ENCODE data around the gene RPS15.

Gene RPS15

GRCh38 chr19:1467215-1467489, 29.0 kb downstream of the RPS15 start:
- Histone ChIP-seq H3K4me3 (ENCODE audit: low read depth, low read length, poor library complexity, severe bottlenecking) (no peak overlapping the region), H3K4me2 (ENCODE audit: low read length) (no peak overlapping the region), H3K9me2 (ENCODE audit: low read depth, low read length) (no peaks in the 10 kb centered on the region), H3K27ac (ENCODE audit: low read depth, low read length, poor library complexity, severe bottlenecking) (no peak overlapping the region), H3K9ac (ENCODE audit: low read length) (no peak overlapping the region), H3K27me3 (ENCODE audit: insufficient read depth, low read length) (peaks cover 10% of the 10 kb centered on the region; the same call in 1 of the 2 replicates), H3K36me3 (ENCODE audit: insufficient read depth, low read length) (no peaks in the 10 kb centered on the region), H3K9me3 (ENCODE audit: low read length) (no peaks in the 10 kb centered on the region), H4K20me1 (ENCODE audit: insufficient read depth, low read length) (no peaks in the 10 kb centered on the region), H2AFZ (ENCODE audit: low read length) (no peak overlapping the region), H3K4me1 (ENCODE audit: insufficient read depth, low read length, severe bottlenecking) (peaks cover 11% of the 10 kb centered on the region), H3F3A (ENCODE audit: insufficient read depth, low read length) (no peaks in the 10 kb centered on the region), H3K79me2 (ENCODE audit: insufficient read depth, low read length) (no peaks in the 10 kb centered on the region)
- TF ChIP-seq EZH2 (IDR thresholded peaks at IDR 0.05; ENCODE audit: borderline replicate concordance, low read length): no peak
- no peak for TF ChIP-seq CTCF (IDR thresholded peaks at IDR 0.05; ENCODE audit: low read length)

DNA sequence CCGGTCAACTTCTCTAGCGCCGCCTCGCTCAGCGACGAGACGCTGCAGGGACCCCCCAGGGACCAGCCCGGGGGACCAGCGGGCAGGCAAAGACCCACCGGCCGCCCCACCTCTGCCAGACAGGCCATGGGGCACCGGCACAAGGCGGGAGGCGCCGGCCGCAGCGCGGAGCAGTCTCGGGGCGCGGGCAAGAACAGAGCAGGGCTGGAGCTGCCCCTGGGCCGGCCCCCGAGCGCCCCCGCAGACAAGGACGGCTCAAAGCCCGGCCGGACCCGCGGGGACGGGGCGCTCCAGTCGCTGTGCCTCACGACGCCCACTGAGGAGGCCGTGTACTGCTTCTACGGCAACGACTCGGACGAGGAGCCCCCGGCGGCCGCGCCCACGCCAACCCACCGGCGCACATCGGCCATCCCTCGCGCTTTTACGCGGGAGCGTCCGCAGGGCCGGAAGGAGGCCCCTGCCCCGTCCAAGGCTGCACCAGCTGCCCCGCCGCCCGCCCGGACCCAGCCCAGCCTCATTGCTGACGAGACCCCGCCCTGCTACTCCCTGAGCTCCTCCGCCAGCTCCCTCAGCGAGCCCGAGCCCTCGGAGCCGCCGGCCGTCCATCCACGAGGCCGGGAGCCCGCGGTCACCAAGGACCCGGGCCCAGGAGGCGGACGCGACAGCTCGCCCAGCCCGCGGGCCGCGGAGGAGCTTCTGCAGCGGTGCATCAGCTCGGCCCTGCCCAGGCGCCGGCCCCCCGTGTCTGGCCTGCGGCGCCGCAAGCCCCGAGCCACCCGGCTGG, 29.5 kb downstream of the RPS15 start:
- H3K36me3 ChIP-seq (ENCODE audit: insufficient read depth, low read length): no peaks in the 10 kb centered on the region
- TF ChIP-seq EZH2 (IDR thresholded peaks at IDR 0.05; ENCODE audit: borderline replicate concordance, low read length) (no peak), CTCF (IDR thresholded peaks at IDR 0.05; ENCODE audit: low read length) (no peak)
- H2AFZ ChIP-seq (ENCODE audit: low read length): no peak overlapping the region
- no peak overlapping the region for H3K4me3 ChIP-seq (ENCODE audit: low read depth, low read length, poor library complexity, severe bottlenecking)
- no peak overlapping the region for H3K27ac ChIP-seq (ENCODE audit: low read depth, low read length, poor library complexity, severe bottlenecking)
- H4K20me1 ChIP-seq (ENCODE audit: insufficient read depth, low read length): no peaks in the 10 kb centered on the region
- H3F3A ChIP-seq (ENCODE audit: insufficient read depth, low read length): no peaks in the 10 kb centered on the region
- H3K4me2 ChIP-seq (ENCODE audit: low read length): no peak overlapping the region
- H3K27me3 ChIP-seq (ENCODE audit: insufficient read depth, low read length): peaks cover 15% of the 10 kb centered on the region; the same call in 1 of the 2 replicates
- H3K9me3 ChIP-seq (ENCODE audit: low read length): no peaks in the 10 kb centered on the region
- no peaks in the 10 kb centered on the region for H3K9me2 ChIP-seq (ENCODE audit: low read depth, low read length)
- H3K9ac ChIP-seq (ENCODE audit: low read length): no peak overlapping the region
- H3K79me2 ChIP-seq (ENCODE audit: insufficient read depth, low read length): no peaks in the 10 kb centered on the region
- H3K4me1 ChIP-seq (ENCODE audit: insufficient read depth, low read length, severe bottlenecking): peaks cover 11% of the 10 kb centered on the region

DNA sequence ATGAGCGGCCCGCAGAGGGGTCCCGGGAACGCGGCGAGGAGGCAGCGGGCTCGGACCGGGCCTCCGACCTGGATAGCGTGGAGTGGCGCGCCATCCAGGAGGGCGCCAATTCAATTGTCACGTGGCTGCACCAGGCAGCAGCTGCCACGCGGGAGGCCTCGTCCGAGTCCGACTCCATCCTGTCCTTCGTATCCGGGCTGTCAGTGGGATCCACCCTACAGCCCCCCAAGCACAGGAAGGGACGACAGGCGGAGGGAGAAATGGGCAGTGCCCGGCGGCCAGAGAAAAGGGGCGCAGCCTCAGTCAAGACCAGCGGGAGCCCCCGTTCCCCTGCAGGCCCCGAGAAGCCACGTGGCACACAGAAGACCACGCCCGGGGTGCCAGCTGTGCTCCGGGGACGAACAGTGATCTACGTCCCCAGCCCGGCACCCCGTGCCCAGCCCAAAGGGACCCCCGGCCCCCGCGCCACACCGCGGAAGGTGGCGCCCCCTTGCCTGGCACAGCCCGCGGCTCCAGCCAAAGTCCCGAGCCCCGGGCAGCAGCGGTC, 30.2 kb downstream of the RPS15 start:
- Histone ChIP-seq H3K4me2 (ENCODE audit: low read length) (no peak overlapping the region), H3K4me3 (ENCODE audit: low read depth, low read length, poor library complexity, severe bottlenecking) (no peak overlapping the region), H4K20me1 (ENCODE audit: insufficient read depth, low read length) (no peaks in the 10 kb centered on the region), H3K79me2 (ENCODE audit: insufficient read depth, low read length) (no peaks in the 10 kb centered on the region), H3F3A (ENCODE audit: insufficient read depth, low read length) (no peaks in the 10 kb centered on the region), H3K27me3 (ENCODE audit: insufficient read depth, low read length) (peaks cover 20% of the 10 kb centered on the region; the same call in 1 of the 2 replicates), H3K4me1 (ENCODE audit: insufficient read depth, low read length, severe bottlenecking) (peaks cover 11% of the 10 kb centered on the region), H3K9me2 (ENCODE audit: low read depth, low read length) (no peaks in the 10 kb centered on the region), H3K36me3 (ENCODE audit: insufficient read depth, low read length) (no peaks in the 10 kb centered on the region), H2AFZ (ENCODE audit: low read length) (no peak overlapping the region), H3K9ac (ENCODE audit: low read length) (no peak overlapping the region), H3K27ac (ENCODE audit: low read depth, low read length, poor library complexity, severe bottlenecking) (no peak overlapping the region), H3K9me3 (ENCODE audit: low read length) (no peaks in the 10 kb centered on the region)
- TF ChIP-seq EZH2 (IDR thresholded peaks at IDR 0.05; ENCODE audit: borderline replicate concordance, low read length): no peak
